ENCODE data around the gene THAP7. TPM values are rescaled to one million over a fixed set of nuclear protein-coding genes. Genes with fewer than 3 reads are reported as not detected.
A peak's percentile ranks its signal among the peaks of the same experiment; 100 is the strongest.

THAP7 gene
- polyA plus RNA-seq, 1 donor (not counting 4 experiments of a cell fraction or from before 2014, with no cell fraction given), result 10.4 TPM

DNA sequence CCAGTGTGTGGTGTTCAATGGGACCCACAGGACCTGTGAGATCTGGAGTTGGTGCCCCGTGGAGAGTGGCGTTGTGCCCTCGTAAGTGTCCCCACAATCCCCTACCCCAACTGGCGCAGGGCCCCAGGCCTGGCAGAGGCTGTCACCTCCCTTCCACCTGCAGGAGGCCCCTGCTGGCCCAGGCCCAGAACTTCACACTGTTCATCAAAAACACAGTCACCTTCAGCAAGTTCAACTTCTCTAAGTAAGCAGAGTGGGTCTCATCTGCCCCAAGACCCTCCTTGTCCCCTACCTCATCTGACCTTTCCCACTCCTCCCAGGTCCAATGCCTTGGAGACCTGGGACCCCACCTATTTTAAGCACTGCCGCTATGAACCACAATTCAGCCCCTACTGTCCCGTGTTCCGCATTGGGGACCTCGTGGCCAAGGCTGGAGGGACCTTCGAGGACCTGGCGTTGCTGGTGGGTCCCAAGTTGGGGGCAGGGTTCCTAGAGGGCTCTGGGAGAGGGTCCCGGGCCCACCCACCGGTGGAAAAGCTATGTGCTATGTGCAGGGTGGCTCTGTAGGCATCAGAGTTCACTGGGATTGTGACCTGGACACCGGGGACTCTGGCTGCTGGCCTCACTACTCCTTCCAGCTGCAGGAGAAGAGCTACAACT is 21.2 kb upstream of the THAP7 start:
- Histone ChIP-seq H3K9ac (ENCODE audit: control insufficient read depth, extremely low read depth, insufficient read depth, low read length) (no peak overlapping the region), H2AFZ (ENCODE audit: control insufficient read depth, low read length) (no peak overlapping the region), H3K27me3 (ENCODE audit: control insufficient read depth, extremely low read depth, insufficient read depth, low read length) (no peaks in the 10 kb centered on the region), H3K27ac (ENCODE audit: control insufficient read depth, insufficient read depth, low read length) (no peak overlapping the region), H3K4me3 (ENCODE audit: control insufficient read depth in 2 of 3, extremely low read depth in 1 of 3, insufficient read depth in 2 of 3, low read depth in 1 of 3, low read length in 3 of 3) (no peak overlapping the region), H3K4me2 (ENCODE audit: control insufficient read depth, extremely low read depth, insufficient read depth, low read depth, low read length) (no peak overlapping the region), H3K4me1 (ENCODE audit: control insufficient read depth, extremely low read depth, insufficient read depth, low read length) (peaks cover 31% of the 10 kb centered on the region), H3K9me3 (ENCODE audit: control insufficient read depth, low read depth, low read length) (no peaks in the 10 kb centered on the region), H4K20me1 (ENCODE audit: control insufficient read depth, extremely low read depth, insufficient read depth, low read length) (no peaks in the 10 kb centered on the region), H3K79me2 (ENCODE audit: control insufficient read depth, insufficient read depth, low read length) (no peaks in the 10 kb centered on the region), H3K9me1 (ENCODE audit: control insufficient read depth, extremely low read depth, insufficient read depth, low read length) (no peaks in the 10 kb centered on the region), H3K36me3 (ENCODE audit: control insufficient read depth in 2 of 2, extremely low read depth in 1 of 2, insufficient read depth in 2 of 2, low read length in 2 of 2) (no peaks in the 10 kb centered on the region)
- FAIRE-seq, result no peak
- dilution Hi-C loops (cut with MboI; ENCODE audit: extremely low pct_ligation_motif_present, low sequenced_read_pairs), result no loop called here
- no peak for DNase-seq (ENCODE audit: low read depth, low spot score)
- TF ChIP-seq EZH2 (IDR thresholded peaks at IDR 0.05; ENCODE audit: low read length), result no peak
- TF ChIP-seq, protein P1, sequence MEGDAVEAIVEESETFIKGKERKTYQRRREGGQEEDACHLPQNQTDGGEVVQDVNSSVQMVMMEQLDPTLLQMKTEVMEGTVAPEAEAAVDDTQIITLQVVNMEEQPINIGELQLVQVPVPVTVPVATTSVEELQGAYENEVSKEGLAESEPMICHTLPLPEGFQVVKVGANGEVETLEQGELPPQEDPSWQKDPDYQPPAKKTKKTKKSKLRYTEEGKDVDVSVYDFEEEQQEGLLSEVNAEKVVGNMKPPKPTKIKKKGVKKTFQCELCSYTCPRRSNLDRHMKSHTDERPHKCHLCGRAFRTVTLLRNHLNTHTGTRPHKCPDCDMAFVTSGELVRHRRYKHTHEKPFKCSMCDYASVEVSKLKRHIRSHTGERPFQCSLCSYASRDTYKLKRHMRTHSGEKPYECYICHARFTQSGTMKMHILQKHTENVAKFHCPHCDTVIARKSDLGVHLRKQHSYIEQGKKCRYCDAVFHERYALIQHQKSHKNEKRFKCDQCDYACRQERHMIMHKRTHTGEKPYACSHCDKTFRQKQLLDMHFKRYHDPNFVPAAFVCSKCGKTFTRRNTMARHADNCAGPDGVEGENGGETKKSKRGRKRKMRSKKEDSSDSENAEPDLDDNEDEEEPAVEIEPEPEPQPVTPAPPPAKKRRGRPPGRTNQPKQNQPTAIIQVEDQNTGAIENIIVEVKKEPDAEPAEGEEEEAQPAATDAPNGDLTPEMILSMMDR (optimal IDR thresholded peaks at IDR 0.05 in 1 of 3, IDR thresholded peaks at IDR 0.05 in 1 of 3, conservative IDR thresholded peaks at IDR 0.05 in 1 of 3; ENCODE audit: extremely low read depth in 1 of 3, insufficient read depth in 2 of 3, low read length in 3 of 3), result peak in 1 of 3 experiments; percentile 26

- H3K79me2 ChIP-seq (ENCODE audit: control insufficient read depth, insufficient read depth, low read length), result no peaks in the 10 kb centered on the region
- peaks cover 26% of the 10 kb centered on the region for H3K4me1 ChIP-seq (ENCODE audit: control insufficient read depth, extremely low read depth, insufficient read depth, low read length)
- no peak overlapping the region for H3K4me2 ChIP-seq (ENCODE audit: control insufficient read depth, extremely low read depth, insufficient read depth, low read depth, low read length)
- dilution Hi-C loops (cut with MboI; ENCODE audit: extremely low pct_ligation_motif_present, low sequenced_read_pairs), result no loop called here
- no peak overlapping the region for H3K27ac ChIP-seq (ENCODE audit: control insufficient read depth, insufficient read depth, low read length)
- H4K20me1 ChIP-seq (ENCODE audit: control insufficient read depth, extremely low read depth, insufficient read depth, low read length), result no peaks in the 10 kb centered on the region
- H3K9me3 ChIP-seq (ENCODE audit: control insufficient read depth, low read depth, low read length), result no peaks in the 10 kb centered on the region
- no peaks in the 10 kb centered on the region for H3K36me3 ChIP-seq (ENCODE audit: control insufficient read depth in 2 of 2, extremely low read depth in 1 of 2, insufficient read depth in 2 of 2, low read length in 2 of 2)
- no peak for TF ChIP-seq EZH2 (IDR thresholded peaks at IDR 0.05; ENCODE audit: low read length)
- TF ChIP-seq, protein P1 (optimal IDR thresholded peaks at IDR 0.05 in 1 of 3, IDR thresholded peaks at IDR 0.05 in 1 of 3, conservative IDR thresholded peaks at IDR 0.05 in 1 of 3; ENCODE audit: extremely low read depth in 1 of 3, insufficient read depth in 2 of 3, low read length in 3 of 3), result no peak
- DNase-seq (ENCODE audit: low read depth, low spot score) (no peak), FAIRE-seq (no peak)
- H2AFZ ChIP-seq (ENCODE audit: control insufficient read depth, low read length), result no peak overlapping the region
- H3K9ac ChIP-seq (ENCODE audit: control insufficient read depth, extremely low read depth, insufficient read depth, low read length), result no peak overlapping the region
- H3K9me1 ChIP-seq (ENCODE audit: control insufficient read depth, extremely low read depth, insufficient read depth, low read length), result no peaks in the 10 kb centered on the region
- H3K4me3 ChIP-seq (ENCODE audit: control insufficient read depth in 2 of 3, extremely low read depth in 1 of 3, insufficient read depth in 2 of 3, low read depth in 1 of 3, low read length in 3 of 3), result no peak overlapping the region
- H3K27me3 ChIP-seq (ENCODE audit: control insufficient read depth, extremely low read depth, insufficient read depth, low read length), result no peaks in the 10 kb centered on the region
These were observed 20.6 kb upstream of the THAP7 start for GRCh38 chr22:21022507-21022906.
